GM23338 (cell line): ENCODE results near the gene CERS5. TPM values are rescaled to one million over a fixed set of nuclear protein-coding genes. Genes with fewer than 3 reads are reported as not detected.

Experiments
- ATAC-seq: fragments of 200-7000 bp; cut with Tn5 transposase; 3 replicates; pipeline ENCODE4 v1.9.1; 2020
- DNase-seq: peaks from one replicate; pipeline ENCODE4 v3.0.0-alpha.2; 2015; ENCODE audit warnings: low spot score
- H2AFZ ChIP-seq: fragments of 200-600 bp; sonication (generic); 2 replicates; pipeline ENCODE4 v1.8.0; 2016; ENCODE audit warnings: antibody characterized with exemption, mild to moderate bottlenecking, moderate library complexity
- H3F3A ChIP-seq: fragments of 200-600 bp; sonication (generic); replicated peaks from 2 replicates; pipeline ENCODE4 v1.8.0; 2017; ENCODE audit warnings: antibody characterized with exemption, mixed run types, low read depth
- H3K27ac ChIP-seq: fragments of 200-600 bp; sonication (generic); 2 replicates; pipeline ENCODE4 v1.6.1; 2016; ENCODE audit warnings: low read depth
- H3K27me3 ChIP-seq: fragments of 200-600 bp; sonication (generic); 2 replicates; pipeline ENCODE4 v1.8.0; 2016; ENCODE audit warnings: mild to moderate bottlenecking, mixed run types, moderate library complexity; ENCODE audit not compliant: insufficient read depth
- H3K36me3 ChIP-seq: fragments of 200-600 bp; sonication (generic); 2 replicates; pipeline ENCODE4 v1.8.0; 2016; ENCODE audit warnings: mild to moderate bottlenecking; ENCODE audit not compliant: insufficient read depth
- H3K4me1 ChIP-seq: fragments of 200-600 bp; sonication (generic); 2 replicates; pipeline ENCODE4 v1.8.0; 2016; ENCODE audit warnings: mild to moderate bottlenecking, moderate library complexity; ENCODE audit not compliant: insufficient read depth
- H3K4me2 ChIP-seq: fragments of 200-600 bp; sonication (generic); 2 replicates; pipeline ENCODE4 v1.7.1; 2017; ENCODE audit warnings: mixed run types
- H3K4me3 ChIP-seq: fragments of 200-600 bp; sonication (generic); 2 replicates; pipeline ENCODE4 v1.6.1; 2016; ENCODE audit warnings: mixed run types
- H3K79me2 ChIP-seq: fragments of 200-600 bp; sonication (generic); replicated peaks from 2 replicates; pipeline ENCODE4 v1.8.0; 2017; ENCODE audit warnings: mild to moderate bottlenecking; ENCODE audit not compliant: insufficient read depth
- H3K9me2 ChIP-seq: fragments of 200-600 bp; sonication (generic); 2 replicates; pipeline ENCODE4 v1.8.0; 2017; ENCODE audit not compliant: insufficient read depth
- H4K20me1 ChIP-seq: fragments of 200-600 bp; sonication (generic); replicated peaks from 2 replicates; pipeline ENCODE4 v1.8.0; 2017; ENCODE audit warnings: mild to moderate bottlenecking; ENCODE audit not compliant: insufficient read depth
- H3K27ac Mint-ChIP-seq: 2 replicates; pipeline ENCODE4 v1.8.0; 2020; ENCODE audit warnings: inconsistent platforms, mild to moderate bottlenecking, moderate library complexity, mixed read lengths
- H3K27me3 Mint-ChIP-seq: 3 replicates; pipeline ENCODE4 v1.8.0; 2022; ENCODE audit warnings: low read depth, mild to moderate bottlenecking, moderate library complexity, mixed read lengths, inconsistent platforms; ENCODE audit not compliant: insufficient read depth, poor library complexity
- H3K36me3 Mint-ChIP-seq: 3 replicates; pipeline ENCODE4 v1.8.0; 2021; ENCODE audit warnings: low read depth, mild to moderate bottlenecking, inconsistent platforms, moderate library complexity, mixed read lengths
- H3K4me1 Mint-ChIP-seq: 3 replicates; pipeline ENCODE4 v1.8.0; 2020; ENCODE audit warnings: mild to moderate bottlenecking, inconsistent platforms, mixed read lengths
- H3K4me3 Mint-ChIP-seq: 3 replicates; pipeline ENCODE4 v1.8.0; 2021; ENCODE audit warnings: moderate library complexity, mild to moderate bottlenecking, inconsistent platforms, mixed read lengths
- H3K9me3 Mint-ChIP-seq: 3 replicates; pipeline ENCODE4 v1.8.0; 2020; ENCODE audit warnings: moderate library complexity, mild to moderate bottlenecking, inconsistent platforms, mixed read lengths
- CREB1 ChIP-seq: fragments of 250-450 bp; sonication (Bioruptor Pico); IDR thresholded peaks from 2 replicates; pipeline ENCODE4 v1.5.0; 2020; ENCODE audit warnings: low read depth, mild to moderate bottlenecking, moderate library complexity
- EZH2 ChIP-seq: fragments of 200-600 bp; sonication (generic); IDR thresholded peaks from one replicate; pipeline ENCODE4 v1.8.0; 2017; ENCODE audit warnings: antibody characterized with exemption, mild to moderate bottlenecking, low read depth; ENCODE audit not compliant: unreplicated experiment
- EZH2phosphoT487 ChIP-seq: fragments of 200-600 bp; sonication (generic); IDR thresholded peaks from one replicate; pipeline ENCODE4 v1.8.1; 2018; ENCODE audit warnings: antibody characterized with exemption; ENCODE audit not compliant: unreplicated experiment
- REST ChIP-seq: IDR thresholded peaks from one replicate; pipeline ENCODE4 v1.6.1; 2018; ENCODE audit warnings: antibody characterized with exemption; ENCODE audit not compliant: unreplicated experiment
- polyA plus RNA-seq: library from polyadenylated mRNA; unstranded; fragments of >200 nt; fragmentation: Nextera tagmentation; extraction: Ambion mirVana; gene quantifications from 2 replicates; pipeline ENCODE4 v1.2.1, GENCODE V29; 2016
- total RNA-seq: library from RNA; depleted of rRNA; stranded (reverse); fragments of >200 nt; shearing (Covaris generic); gene quantifications from 2 replicates; pipeline ENCODE4 v1.2.3, GENCODE V29; 2014; rRNA removed

Gene CERS5
- total and polyA plus RNA-seq, 2 experiments from 2014 or later = 42.7 to 56.5 TPM

GRCh38 chr12:50081096-50081808, 85.9 kb downstream of the CERS5 start:
- Mint-ChIP-seq H3K9me3 (no peaks in the 10 kb centered on the region; the same call in 2 of the 3 replicates), H3K4me3 (no peak overlapping the region; the same call in 2 of the 3 replicates), H3K27me3 (peaks cover 10% of the 10 kb centered on the region), H3K36me3 (peaks cover 8% of the 10 kb centered on the region; the same call in 2 of the 3 replicates), H3K4me1 (peaks cover 23% of the 10 kb centered on the region), H3K27ac (no peak overlapping the region)
- Histone ChIP-seq H3F3A (0 out of 2 replicates have a peak, but pooled peaks cover 8% of the 10 kb centered on the region), H4K20me1 (peaks cover 4% of the 10 kb centered on the region; the same call in 1 of the 2 replicates), H2AFZ (peak overlapping the region; percentile 84; the same call in 1 of the 2 replicates), H3K27ac (no peak overlapping the region), H3K4me3 (peak overlapping the region; percentile 51), H3K27me3 (peaks cover 28% of the 10 kb centered on the region), H3K4me2 (peak overlapping the region; percentile 74), H3K79me2 (peaks cover 14% of the 10 kb centered on the region), H3K4me1 (peaks cover 5% of the 10 kb centered on the region), H3K36me3 (no peaks in the 10 kb centered on the region), H3K9me2 (no peaks in the 10 kb centered on the region)
- TF ChIP-seq CREB1 = 0 out of 2 replicates have a peak, but pooled peaks have one; percentile 44
- TF ChIP-seq EZH2 = no peak
- DNase-seq = peak; percentile 75
- peak; percentile 7 for ATAC-seq

- Histone ChIP-seq H3K79me2 (0 out of 2 replicates have a peak, but pooled peaks cover 8% of the 10 kb centered on the region), H3K4me3 (no peak overlapping the region), H3K27me3 (peaks cover 28% of the 10 kb centered on the region), H4K20me1 (no peaks in the 10 kb centered on the region), H3K4me1 (peaks cover 5% of the 10 kb centered on the region), H3K36me3 (no peaks in the 10 kb centered on the region), H3F3A (0 out of 2 replicates have a peak, but pooled peaks cover 3% of the 10 kb centered on the region), H2AFZ (no peak overlapping the region), H3K4me2 (no peak overlapping the region), H3K27ac (no peak overlapping the region), H3K9me2 (no peaks in the 10 kb centered on the region)
- peaks cover 20% of the 10 kb centered on the region for H3K4me1 Mint-ChIP-seq
- no peak for DNase-seq
- H3K27me3 Mint-ChIP-seq = peaks cover 11% of the 10 kb centered on the region
- no peaks in the 10 kb centered on the region for H3K36me3 Mint-ChIP-seq
- H3K9me3 Mint-ChIP-seq = no peaks in the 10 kb centered on the region; the same call in 2 of the 3 replicates
- H3K27ac Mint-ChIP-seq = no peak overlapping the region
- TF ChIP-seq EZH2 = no peak
- TF ChIP-seq EZH2phosphoT487 = no peak
- peak; percentile 63 for TF ChIP-seq REST
- ATAC-seq = no peak
- H3K4me3 Mint-ChIP-seq = no peak overlapping the region; the same call in 2 of the 3 replicates
Measured at GRCh38 chr12:50079771-50080170, 87.4 kb downstream of the CERS5 start.

Other genes starting within 250 kb of the CERS5 start
- 0.07 TPM in 1 of 2 replicates, not detected in the other for gene AQP2, start 216.6 kb downstream of the CERS5 start, total RNA-seq
- gene AQP2, start 216.6 kb downstream of the CERS5 start, polyA plus RNA-seq = not detected in 2 replicates
- gene AQP5, start 205.5 kb downstream of the CERS5 start, total RNA-seq = 2.2 and 2.7 TPM in 2 replicates
- 1.1 and 1.3 TPM in 2 replicates for gene AQP5, start 205.5 kb downstream of the CERS5 start, polyA plus RNA-seq
- gene AQP6, start 194.4 kb downstream of the CERS5 start, total RNA-seq = not detected in 2 replicates
- gene AQP6, start 194.4 kb downstream of the CERS5 start, polyA plus RNA-seq = 0.08 TPM in 1 of 2 replicates, not detected in the other
- 49.9 and 52.8 TPM in 2 replicates for gene RACGAP1, start 141.9 kb downstream of the CERS5 start, total RNA-seq
- gene RACGAP1, start 141.9 kb downstream of the CERS5 start, polyA plus RNA-seq = 18.0 and 19.0 TPM in 2 replicates
- gene ASIC1, start 109.8 kb downstream of the CERS5 start, total RNA-seq = 1.5 and 1.6 TPM in 2 replicates
- 0.47 and 0.76 TPM in 2 replicates for gene ASIC1, start 109.8 kb downstream of the CERS5 start, polyA plus RNA-seq
- gene SMARCD1, start 82.0 kb downstream of the CERS5 start, total RNA-seq = 276 and 287 TPM in 2 replicates
- gene SMARCD1, start 82.0 kb downstream of the CERS5 start, polyA plus RNA-seq = 124 and 145 TPM in 2 replicates
- gene GPD1, start 63.4 kb downstream of the CERS5 start, total RNA-seq = 0.23 and 0.45 TPM in 2 replicates
- gene GPD1, start 63.4 kb downstream of the CERS5 start, polyA plus RNA-seq = 0.17 and 0.36 TPM in 2 replicates
- 27.8 and 43.7 TPM in 2 replicates for gene COX14, start 55.1 kb downstream of the CERS5 start, total RNA-seq
- gene COX14, start 55.1 kb downstream of the CERS5 start, polyA plus RNA-seq = 73.0 and 73.5 TPM in 2 replicates
- gene LIMA1, start 116.2 kb upstream of the CERS5 start, total RNA-seq = 26.3 and 29.6 TPM in 2 replicates
- 24.7 and 27.7 TPM in 2 replicates for gene LIMA1, start 116.2 kb upstream of the CERS5 start, polyA plus RNA-seq
- not detected in 2 replicates for gene FAM186A, start 229.2 kb upstream of the CERS5 start, total RNA-seq
- gene FAM186A, start 229.2 kb upstream of the CERS5 start, polyA plus RNA-seq = not detected in 2 replicates
- 55.9 and 59.1 TPM in 2 replicates for gene LARP4, start 233.5 kb upstream of the CERS5 start, total RNA-seq
- gene LARP4, start 233.5 kb upstream of the CERS5 start, polyA plus RNA-seq = 76.8 and 88.8 TPM in 2 replicates